GM19395 (cell line): ENCODE measurements around the gene ABR.
"Not testable (repeated sequence)": the region's sequence is repeated elsewhere in the genome, so short reads cannot be mapped to it uniquely, and the experiment has no call there.

Source experiments
- ATAC-seq: cut with Tn5 transposase; IDR thresholded peaks from one replicate; pipeline ENCODE4 v1.9.1; 2021; ENCODE audit warnings: mild to moderate bottlenecking, moderate library complexity; ENCODE audit not compliant: unreplicated experiment

Gene ABR

GRCh38 chr17:1097972-1098744, 81.6 kb downstream of the ABR start:
- ATAC-seq = not testable (repeated sequence)

DNA sequence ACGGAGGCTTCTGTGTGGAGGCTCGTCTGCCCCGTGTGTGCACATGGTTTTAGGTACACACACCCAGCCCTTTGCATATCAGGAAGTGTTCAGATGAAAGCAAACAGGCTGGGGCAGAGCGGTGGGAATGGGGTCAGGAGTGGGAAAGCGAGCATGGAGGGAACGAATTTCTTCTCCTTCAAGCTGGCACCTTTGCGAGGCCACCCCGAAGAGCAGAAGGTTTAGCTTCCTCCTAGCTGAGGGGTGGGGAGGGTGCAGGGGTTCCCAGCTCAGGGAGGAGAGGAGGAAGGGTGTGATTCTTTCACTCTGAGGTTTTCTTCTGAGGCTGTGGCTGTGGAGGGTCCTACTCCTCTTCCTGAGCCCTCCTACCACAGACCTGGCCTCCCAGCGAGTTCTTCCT, 83.6 kb downstream of the ABR start:
- no peak for ATAC-seq

DNA sequence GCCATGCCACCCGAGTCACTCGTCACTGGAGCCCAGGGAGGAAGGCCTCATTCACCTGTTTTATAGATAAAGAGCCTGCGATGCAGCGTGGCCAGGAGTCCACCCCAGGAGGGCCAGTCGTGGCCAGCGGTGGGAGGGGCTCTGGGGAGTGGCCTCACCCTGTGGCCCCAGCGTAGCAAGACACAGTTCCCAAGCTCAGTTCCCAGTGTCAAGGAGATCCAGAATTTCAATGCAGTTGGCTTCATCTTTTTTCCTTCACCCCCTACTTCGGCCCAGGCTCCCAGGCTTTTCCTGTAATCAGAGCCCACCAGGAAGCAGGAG, 84.0 kb downstream of the ABR start:
- ATAC-seq = no peak

GRCh38 chr17:1095090-1095852, 84.5 kb downstream of the ABR start:
- no peak for ATAC-seq

DNA sequence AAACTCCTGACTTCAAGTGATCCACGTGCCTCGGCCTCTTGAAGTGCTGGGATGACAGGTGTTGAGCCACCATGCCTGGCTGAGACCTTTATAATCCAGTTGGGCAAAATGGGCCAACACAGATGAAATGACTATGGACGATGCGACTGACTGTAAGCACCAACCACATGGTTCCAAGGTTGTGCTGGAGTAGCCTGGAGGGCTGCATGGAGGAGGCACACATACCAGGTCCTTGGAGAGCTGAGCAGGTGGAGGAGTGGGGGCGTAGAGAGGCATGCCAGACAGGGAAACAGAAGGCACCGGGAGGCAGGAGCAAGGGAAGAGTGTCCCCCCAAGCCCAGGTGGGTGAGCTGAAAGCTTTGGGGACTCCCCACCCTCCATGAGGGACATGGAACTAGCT, 85.2 kb downstream of the ABR start:
- ATAC-seq = no peak

GRCh38 chr17:1091900-1092299, 87.9 kb downstream of the ABR start:
- ATAC-seq = no peak

DNA sequence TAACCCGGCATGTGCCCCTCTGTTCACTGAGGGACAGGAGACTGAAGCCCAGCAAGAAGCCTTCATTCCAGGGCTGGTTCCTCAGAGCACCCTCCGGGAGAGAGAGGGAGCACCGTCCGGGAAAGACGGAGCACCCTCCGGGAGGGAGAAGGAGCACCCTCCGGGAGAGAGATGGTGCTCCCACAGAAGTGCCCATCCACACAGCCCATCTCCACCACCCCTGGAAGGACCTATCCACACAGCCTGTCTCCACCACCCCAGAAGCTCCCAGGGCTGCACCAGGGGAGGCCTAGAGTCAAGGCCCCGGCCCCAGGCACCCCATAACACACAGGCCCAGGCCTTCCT, 88.6 kb downstream of the ABR start:
- ATAC-seq = no peak

DNA sequence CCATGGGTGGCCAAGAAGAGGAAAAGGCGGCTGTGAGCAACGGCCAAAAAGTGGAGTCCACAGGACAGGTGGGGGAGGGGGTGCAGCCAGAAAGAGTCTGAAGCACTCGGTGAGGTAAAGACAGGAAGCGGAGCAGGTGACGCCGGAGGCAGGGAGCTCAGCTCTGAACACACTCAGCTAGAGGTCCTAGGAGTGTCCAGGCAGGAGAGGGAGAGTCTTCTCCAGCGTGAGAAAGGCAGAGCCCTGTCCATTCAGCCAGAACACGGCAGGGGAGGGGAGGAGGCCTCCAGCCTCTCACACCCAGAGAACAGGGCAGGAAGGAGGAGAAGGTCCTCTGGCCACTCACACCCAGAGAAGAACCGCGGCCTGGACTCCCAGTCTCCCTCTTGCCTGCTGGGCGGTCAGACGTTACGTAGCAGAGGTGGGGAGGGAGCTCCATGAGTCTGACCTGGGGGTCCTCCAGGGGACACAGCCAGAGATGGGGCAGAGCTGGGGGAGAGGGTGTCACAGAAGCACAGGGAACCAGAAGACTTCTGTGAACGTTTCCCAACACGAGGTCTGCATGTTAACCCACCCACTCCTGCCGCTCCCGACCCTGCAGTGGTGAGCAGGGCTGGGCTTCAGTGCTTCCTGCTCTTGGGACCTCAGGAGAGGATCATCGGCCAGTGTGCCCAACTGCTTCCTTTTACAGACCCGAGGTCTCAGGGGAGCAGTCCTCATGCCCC, 89.2 kb downstream of the ABR start:
- ATAC-seq = no peak

GRCh38 chr17:1089915-1090314, 89.9 kb downstream of the ABR start:
- no peak for ATAC-seq

DNA sequence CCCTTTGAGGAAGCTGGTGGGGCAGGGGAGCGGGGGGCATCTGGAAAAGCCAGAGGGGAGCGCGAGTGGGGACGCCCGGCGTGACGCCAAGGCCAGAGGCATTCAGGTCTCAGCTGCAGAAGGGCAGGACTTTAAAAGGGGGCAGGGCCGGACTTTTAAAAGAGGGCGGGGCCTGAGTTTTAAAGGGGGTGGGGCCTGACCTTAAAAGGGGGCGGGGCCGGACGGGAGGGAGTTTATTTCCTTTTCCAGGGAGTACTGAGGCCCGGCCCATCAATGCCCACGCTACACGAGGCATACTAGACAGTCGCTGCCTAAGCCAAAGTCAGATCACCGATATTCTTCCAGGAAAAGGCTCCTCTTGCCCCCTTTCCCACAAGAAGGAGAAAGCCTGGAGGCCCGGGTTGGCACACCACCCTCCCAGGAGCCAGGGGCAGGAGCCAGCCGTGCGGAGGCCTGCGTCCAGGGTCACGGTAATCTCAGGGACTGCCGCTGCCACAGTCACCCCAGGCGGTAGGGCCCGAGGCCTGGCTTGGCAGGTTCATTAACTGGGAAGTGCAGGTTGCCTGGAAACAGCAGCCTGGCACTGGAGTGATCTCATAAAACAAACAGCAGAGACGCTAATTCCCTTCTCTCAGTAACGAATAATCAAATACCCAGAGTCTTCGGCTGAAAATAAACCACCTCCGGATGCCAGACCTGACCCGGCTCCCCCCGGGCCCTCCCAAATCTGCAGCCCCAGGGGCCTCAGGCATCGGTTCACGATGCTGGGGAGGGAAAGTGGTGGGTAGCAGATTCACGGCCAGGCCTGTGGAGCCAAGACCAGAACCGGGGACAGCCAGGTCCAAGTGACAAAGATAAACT, 92.2 kb downstream of the ABR start:
- no peak for ATAC-seq

DNA sequence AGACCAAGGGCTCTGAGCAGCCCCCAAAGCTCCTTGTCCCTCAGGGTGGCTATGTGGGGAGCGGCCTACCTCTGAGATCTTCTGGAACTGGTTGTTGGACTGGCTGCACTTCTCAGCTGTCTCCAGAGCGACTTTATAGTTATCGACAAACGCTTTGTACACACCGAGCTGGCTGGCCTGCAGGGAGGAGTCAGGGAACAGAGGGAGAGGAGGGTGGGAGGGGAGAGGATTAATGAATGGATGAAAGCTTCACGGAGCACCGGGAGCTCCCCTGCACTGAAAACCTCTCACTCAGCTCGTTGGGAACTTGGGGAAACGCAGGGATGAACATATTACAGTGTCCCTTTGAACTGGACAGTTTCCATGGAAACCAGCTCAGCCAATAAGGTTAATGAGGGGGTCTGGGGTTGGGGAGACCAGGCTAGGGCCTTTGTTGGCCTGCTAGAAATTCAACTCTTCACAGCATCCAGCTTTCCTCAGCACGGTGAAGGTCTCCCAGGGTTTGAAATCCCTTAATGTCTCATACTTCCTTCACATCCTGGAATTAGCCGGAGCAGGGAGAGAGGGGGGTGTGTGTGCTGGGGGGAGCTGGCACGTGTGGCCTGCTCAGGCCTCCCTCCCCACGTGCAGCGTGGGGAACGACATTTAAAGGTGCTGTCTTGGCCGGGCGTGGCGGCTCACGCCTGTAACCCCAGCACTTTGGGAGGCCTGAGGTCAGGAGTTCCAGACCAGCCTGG, 96.2 kb downstream of the ABR start:
- ATAC-seq = no peak

DNA sequence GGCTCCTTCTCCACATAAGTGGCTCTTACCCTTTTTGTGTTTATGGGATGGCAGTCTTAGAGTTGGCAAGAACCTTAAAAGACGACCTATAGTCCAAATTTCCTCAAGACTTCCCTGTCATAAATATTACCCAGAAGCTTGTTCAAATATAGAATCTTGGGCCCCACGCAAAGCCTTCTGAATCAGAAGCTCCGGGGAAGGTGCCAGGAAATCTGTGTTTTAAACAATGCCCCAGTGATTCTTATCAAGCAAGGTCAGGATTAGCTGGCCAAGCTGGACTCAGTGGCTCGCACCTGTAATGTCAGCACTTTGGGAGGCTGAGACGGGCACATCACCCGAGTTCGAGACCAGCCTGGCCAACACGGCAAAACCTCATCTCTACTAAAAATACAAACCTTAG, 97.2 kb downstream of the ABR start:
- ATAC-seq = no peak

DNA sequence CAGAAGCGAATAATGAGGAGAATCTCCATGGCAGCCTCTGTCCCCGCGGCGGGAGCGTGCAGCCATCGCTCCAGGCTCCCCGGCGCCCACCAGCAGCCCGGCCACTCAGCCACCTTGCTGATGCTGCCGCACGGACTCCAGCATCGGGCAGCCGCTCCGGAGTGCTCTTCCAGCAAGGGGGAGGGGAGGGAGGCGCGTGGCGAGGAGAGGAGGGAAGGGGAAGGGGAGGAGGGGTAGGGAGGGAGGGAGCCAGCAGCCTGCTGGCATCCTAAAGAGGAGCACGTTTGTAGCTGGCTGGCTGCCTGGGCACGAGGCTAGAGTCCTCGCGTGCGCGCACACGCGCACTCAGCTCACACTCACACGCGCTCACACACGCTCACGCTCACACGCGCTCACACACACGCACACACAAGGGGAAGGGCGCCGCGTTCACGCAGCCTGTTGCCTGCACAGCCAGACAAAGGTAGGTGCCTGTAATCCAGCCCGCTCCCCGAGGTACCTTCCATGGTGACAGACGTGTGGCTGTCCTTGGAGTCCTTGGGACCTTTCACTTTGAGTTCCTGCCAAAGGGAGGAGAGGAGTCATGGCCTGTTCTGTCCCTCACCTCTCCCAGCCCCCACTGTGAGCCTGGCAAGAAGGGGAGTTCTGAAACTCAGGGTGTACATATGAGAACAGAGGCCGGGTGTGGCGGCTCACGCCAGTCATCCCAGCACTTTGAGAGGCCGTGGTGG, 100.8 kb downstream of the ABR start:
- ATAC-seq = no peak

DNA sequence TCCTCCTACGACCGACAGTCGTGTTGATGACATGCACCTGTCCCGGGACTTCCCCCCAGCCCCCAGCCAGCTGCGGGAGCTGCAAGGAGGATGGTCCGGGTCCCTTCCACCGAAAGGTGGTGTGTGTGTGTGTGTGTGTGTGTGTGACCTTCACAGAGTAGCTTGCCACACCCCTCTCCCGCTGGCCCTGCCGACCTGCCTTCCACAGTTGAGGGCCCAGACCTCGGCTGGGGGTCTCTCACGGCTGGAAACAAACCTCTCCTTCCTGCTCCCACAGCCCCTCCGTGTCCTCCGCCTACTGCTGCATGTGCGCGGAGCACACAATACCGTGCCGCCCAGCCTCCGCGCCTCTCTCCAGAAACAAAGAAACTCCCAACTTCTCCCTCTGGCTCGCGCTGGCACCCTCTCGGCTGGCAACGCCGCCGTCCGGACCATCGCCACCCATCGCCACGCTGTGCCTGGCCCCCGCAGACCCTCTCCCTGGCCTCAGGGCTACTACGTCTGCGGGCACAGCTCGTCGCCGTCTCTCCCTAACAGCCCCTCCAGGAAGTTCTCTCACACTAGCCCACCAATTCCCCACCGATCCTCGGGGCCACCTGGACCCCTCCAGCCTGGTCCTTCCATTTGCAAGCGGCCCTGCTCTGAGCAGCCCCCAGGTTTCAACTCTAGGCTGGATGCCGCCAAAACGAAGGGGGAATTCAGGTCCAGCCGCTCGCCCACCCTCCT, 101.6 kb downstream of the ABR start:
- ATAC-seq = no peak

DNA sequence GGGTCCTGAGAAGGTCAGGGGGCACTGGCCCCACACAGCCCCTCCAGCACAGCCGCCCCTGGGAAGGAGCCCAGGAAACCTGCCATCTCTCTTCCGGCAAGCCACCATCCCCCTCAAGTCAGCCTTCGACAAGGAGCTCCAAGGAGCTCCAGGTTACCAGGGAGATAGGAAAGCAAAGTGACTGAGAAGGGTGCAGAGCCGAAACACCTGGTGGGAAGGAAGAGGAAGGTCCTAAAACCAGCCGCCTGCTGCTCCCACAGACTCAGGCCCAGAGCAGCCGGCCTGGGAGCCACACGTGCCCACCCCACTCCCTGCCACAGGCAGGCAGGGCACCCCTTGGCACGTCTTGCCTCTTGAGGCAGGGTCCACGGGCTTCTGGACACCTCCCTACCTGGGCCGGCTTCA, 102.2 kb downstream of the ABR start:
- no peak for ATAC-seq

- no peak for ATAC-seq
Observed at GRCh38 chr17:1076982-1077302, 102.8 kb downstream of the ABR start.

- no peak for ATAC-seq
Observed at GRCh38 chr17:1076299-1076981, 103.3 kb downstream of the ABR start.

DNA sequence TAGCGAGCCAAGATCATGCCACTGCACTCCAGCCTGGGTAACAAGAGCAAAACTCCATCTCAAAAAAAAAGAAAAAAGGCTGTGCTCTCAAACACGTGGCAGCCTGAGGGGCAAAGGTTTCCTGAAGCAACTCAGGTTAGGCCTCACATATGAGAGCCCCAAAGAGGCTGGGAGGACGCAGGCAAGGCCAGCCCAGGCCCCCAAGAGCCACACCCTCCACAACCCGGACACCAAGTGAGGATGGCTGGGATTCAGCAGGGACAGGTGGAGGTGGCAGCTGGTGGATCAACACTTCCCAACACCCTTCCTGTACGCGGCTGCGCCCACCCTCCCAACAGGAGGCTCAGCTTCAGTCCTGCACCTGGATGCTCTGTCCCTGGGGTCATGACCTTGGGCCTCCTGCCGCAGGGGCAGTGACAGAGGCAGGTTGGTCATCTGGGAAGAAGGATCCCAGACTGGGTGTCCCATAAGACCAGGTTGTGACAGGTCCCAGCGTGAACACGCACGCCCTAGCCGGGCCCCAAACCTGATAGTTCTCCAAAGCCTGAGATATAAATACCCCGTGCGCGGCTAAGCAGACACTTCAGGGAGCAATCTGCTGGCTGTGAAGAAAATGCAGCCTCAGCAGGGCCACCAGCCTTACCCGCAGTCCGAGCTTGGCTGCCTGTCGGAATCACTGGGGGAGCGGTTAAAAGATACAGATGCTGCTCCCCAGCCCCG, 104.7 kb downstream of the ABR start:
- no peak for ATAC-seq
